PC-3 (cell line): ENCODE measurements around the gene KREMEN2.

Source experiments
- EZH2 ChIP-seq: fragments of 300-600 bp; sonication (generic); IDR thresholded peaks from one replicate; pipeline ENCODE4 v1.6.1; 2017; ENCODE audit warnings: antibody characterized with exemption, mild to moderate bottlenecking, low read length; ENCODE audit not compliant: unreplicated experiment
- EZH2phosphoT487 ChIP-seq: fragments of 300-600 bp; sonication (generic); IDR thresholded peaks from 2 replicates; pipeline ENCODE4 v1.6.1; 2018; ENCODE audit warnings: mild to moderate bottlenecking, antibody characterized with exemption, low read length, borderline replicate concordance
- TF ChIP-seq, protein P1 (sequence below): fragments of 300-600 bp; sonication (generic); conservative IDR thresholded peaks from 2 replicates; pipeline ENCODE4 v1.5.1; 2017; ENCODE audit warnings: antibody characterized with exemption, low read depth, mild to moderate bottlenecking, low read length

GRCh38 chr16:2967211-2967631 is 3.1 kb downstream of the KREMEN2 start:
- TF ChIP-seq, protein P1, sequence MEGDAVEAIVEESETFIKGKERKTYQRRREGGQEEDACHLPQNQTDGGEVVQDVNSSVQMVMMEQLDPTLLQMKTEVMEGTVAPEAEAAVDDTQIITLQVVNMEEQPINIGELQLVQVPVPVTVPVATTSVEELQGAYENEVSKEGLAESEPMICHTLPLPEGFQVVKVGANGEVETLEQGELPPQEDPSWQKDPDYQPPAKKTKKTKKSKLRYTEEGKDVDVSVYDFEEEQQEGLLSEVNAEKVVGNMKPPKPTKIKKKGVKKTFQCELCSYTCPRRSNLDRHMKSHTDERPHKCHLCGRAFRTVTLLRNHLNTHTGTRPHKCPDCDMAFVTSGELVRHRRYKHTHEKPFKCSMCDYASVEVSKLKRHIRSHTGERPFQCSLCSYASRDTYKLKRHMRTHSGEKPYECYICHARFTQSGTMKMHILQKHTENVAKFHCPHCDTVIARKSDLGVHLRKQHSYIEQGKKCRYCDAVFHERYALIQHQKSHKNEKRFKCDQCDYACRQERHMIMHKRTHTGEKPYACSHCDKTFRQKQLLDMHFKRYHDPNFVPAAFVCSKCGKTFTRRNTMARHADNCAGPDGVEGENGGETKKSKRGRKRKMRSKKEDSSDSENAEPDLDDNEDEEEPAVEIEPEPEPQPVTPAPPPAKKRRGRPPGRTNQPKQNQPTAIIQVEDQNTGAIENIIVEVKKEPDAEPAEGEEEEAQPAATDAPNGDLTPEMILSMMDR, result no peak
- TF ChIP-seq EZH2 (no peak), EZH2phosphoT487 (no peak)
